Upper lobe of right lung (tissue), 1 donor: Measurements from ENCODE around the gene EGF. TPM values are rescaled to one million over a fixed set of nuclear protein-coding genes. Genes with fewer than 3 reads are reported as not detected.
A peak's percentile ranks its signal among the peaks of the same experiment; 100 is the strongest.
"Not testable (repeated sequence)": the region's sequence is repeated elsewhere in the genome, so short reads cannot be mapped to it uniquely, and the experiment has no call there.

Source experiments
- ATAC-seq: fragments of 200-7000 bp; cut with Tn5 transposase; one replicate; pipeline ENCODE4 v1.9.1; 2020; ENCODE audit warnings: mild to moderate bottlenecking, moderate library complexity
- DNase-seq: peaks from one replicate; pipeline ENCODE4 v3.0.0-alpha.2; 2020
- H3K27ac ChIP-seq: fragments of 200-600 bp; one replicate; pipeline ENCODE4 v1.8.0; 2022
- H3K27me3 ChIP-seq: fragments of 200-600 bp; one replicate; pipeline ENCODE4 v1.8.0; 2022; ENCODE audit warnings: mild to moderate bottlenecking
- H3K36me3 ChIP-seq: fragments of 200-600 bp; one replicate; pipeline ENCODE4 v1.8.0; 2022
- H3K4me1 ChIP-seq: fragments of 200-600 bp; one replicate; pipeline ENCODE4 v1.8.0; 2022
- H3K4me3 ChIP-seq: fragments of 200-600 bp; one replicate; pipeline ENCODE4 v1.8.0; 2022; ENCODE audit warnings: mild to moderate bottlenecking
- H3K9me3 ChIP-seq: fragments of 200-600 bp; one replicate; pipeline ENCODE4 v1.8.0; 2022
- CTCF ChIP-seq: fragments of 200-600 bp; IDR thresholded peaks from one replicate; pipeline ENCODE4 v1.8.0; 2022; ENCODE audit warnings: antibody characterized with exemption
- intact Hi-C: fragments of 100-400 bp; cut with DNase I; formaldehyde crosslinking; loops from one replicate; pipeline ENCODE4 v1.11.0; 2022
- total RNA-seq: library from RNA; stranded (reverse); fragmentation: NEBNext Ultra II Directional; extraction: Animal tissue kit (Norgen Biotek cat#: 25700); gene quantifications from one replicate; pipeline ENCODE4 v1.2.1, GENCODE V29; 2021
- donor health status: DM: no; HTN: yes; CAD: no; lungs with severe emphysema.

EGF gene
- total RNA-seq, 1 donor from 2014 or later = 2.4 TPM

GRCh38 chr4:109943745-109944144 lies 31.1 kb downstream of the EGF start:
- Histone ChIP-seq H3K4me3 (no peak overlapping the region), H3K27ac (no peak overlapping the region), H3K9me3 (no peaks in the 10 kb centered on the region), H3K27me3 (no peaks in the 10 kb centered on the region), H3K36me3 (no peaks in the 10 kb centered on the region), H3K4me1 (no peaks in the 10 kb centered on the region)
- no peak for DNase-seq
- TF ChIP-seq CTCF = no peak
- no peak for ATAC-seq
- intact Hi-C loops = no loop called here

GRCh38 chr4:109944591-109944990 lies 31.9 kb downstream of the EGF start:
- Histone ChIP-seq H3K9me3 (no peaks in the 10 kb centered on the region), H3K36me3 (no peaks in the 10 kb centered on the region), H3K4me1 (no peaks in the 10 kb centered on the region), H3K4me3 (no peak overlapping the region), H3K27ac (no peak overlapping the region), H3K27me3 (no peaks in the 10 kb centered on the region)
- TF ChIP-seq CTCF = no peak
- no peak for DNase-seq
- ATAC-seq = no peak
- intact Hi-C loops = no loop called here

- TF ChIP-seq CTCF = no peak
- H3K27ac ChIP-seq = no peak overlapping the region
- H3K4me3 ChIP-seq = no peak overlapping the region
- ATAC-seq (peak; percentile 49), DNase-seq (no peak)
- no peaks in the 10 kb centered on the region for H3K36me3 ChIP-seq
- intact Hi-C loops = no loop called here
- no peaks in the 10 kb centered on the region for H3K4me1 ChIP-seq
- no peaks in the 10 kb centered on the region for H3K27me3 ChIP-seq
- H3K9me3 ChIP-seq = no peaks in the 10 kb centered on the region
Measured at GRCh38 chr4:109945056-109945455, 32.4 kb downstream of the EGF start.

- H3K27ac ChIP-seq = no peak overlapping the region
- no peak overlapping the region for H3K4me3 ChIP-seq
- intact Hi-C loops = no loop called here
- no peaks in the 10 kb centered on the region for H3K4me1 ChIP-seq
- DNase-seq (no peak), ATAC-seq (no peak)
- no peaks in the 10 kb centered on the region for H3K9me3 ChIP-seq
- no peak for TF ChIP-seq CTCF
- H3K27me3 ChIP-seq = no peaks in the 10 kb centered on the region
- no peaks in the 10 kb centered on the region for H3K36me3 ChIP-seq
Measured at GRCh38 chr4:109946120-109946519, 33.4 kb downstream of the EGF start.

GRCh38 chr4:109947457-109947856 lies 34.8 kb downstream of the EGF start:
- no peaks in the 10 kb centered on the region for H3K36me3 ChIP-seq
- no peaks in the 10 kb centered on the region for H3K9me3 ChIP-seq
- H3K27me3 ChIP-seq = no peaks in the 10 kb centered on the region
- intact Hi-C loops = no loop called here
- no peak overlapping the region for H3K4me3 ChIP-seq
- ATAC-seq (no peak), DNase-seq (no peak)
- no peaks in the 10 kb centered on the region for H3K4me1 ChIP-seq
- H3K27ac ChIP-seq = no peak overlapping the region
- no peak for TF ChIP-seq CTCF

GRCh38 chr4:109947918-109948317 lies 35.2 kb downstream of the EGF start:
- no peak for DNase-seq
- Histone ChIP-seq H3K27ac (no peak overlapping the region), H3K4me3 (no peak overlapping the region), H3K4me1 (no peaks in the 10 kb centered on the region), H3K9me3 (no peaks in the 10 kb centered on the region), H3K27me3 (no peaks in the 10 kb centered on the region), H3K36me3 (no peaks in the 10 kb centered on the region)
- intact Hi-C loops = no loop called here
- no peak for TF ChIP-seq CTCF
- no peak for ATAC-seq

- intact Hi-C loops, H3K27me3 ChIP-seq, ATAC-seq, H3K4me1 ChIP-seq, H3K9me3 ChIP-seq, H3K27ac ChIP-seq, H3K36me3 ChIP-seq, DNase-seq, H3K4me3 ChIP-seq: not testable (repeated sequence)
Measured at GRCh38 chr4:109949099-109949718, 36.5 kb downstream of the EGF start.
